Hindlimb muscle (tissue), 1 donor: ENCODE measurements around the gene C8A. TPM values are rescaled to one million over a fixed set of nuclear protein-coding genes. Genes with fewer than 3 reads are reported as not detected.

Source experiments
- DNase-seq: peaks from one replicate; pipeline ENCODE4 v3.0.0-alpha.2; 2013
- polyA plus RNA-seq: library from polyadenylated mRNA; unstranded; fragments of 120-200 nt; gene quantifications from one replicate; pipeline ENCODE4 v1.2.1, GENCODE V29; 2013; ENCODE audit not compliant: insufficient read length

The C8A gene
- polyA plus RNA-seq, 1 donor = not detected

DNA sequence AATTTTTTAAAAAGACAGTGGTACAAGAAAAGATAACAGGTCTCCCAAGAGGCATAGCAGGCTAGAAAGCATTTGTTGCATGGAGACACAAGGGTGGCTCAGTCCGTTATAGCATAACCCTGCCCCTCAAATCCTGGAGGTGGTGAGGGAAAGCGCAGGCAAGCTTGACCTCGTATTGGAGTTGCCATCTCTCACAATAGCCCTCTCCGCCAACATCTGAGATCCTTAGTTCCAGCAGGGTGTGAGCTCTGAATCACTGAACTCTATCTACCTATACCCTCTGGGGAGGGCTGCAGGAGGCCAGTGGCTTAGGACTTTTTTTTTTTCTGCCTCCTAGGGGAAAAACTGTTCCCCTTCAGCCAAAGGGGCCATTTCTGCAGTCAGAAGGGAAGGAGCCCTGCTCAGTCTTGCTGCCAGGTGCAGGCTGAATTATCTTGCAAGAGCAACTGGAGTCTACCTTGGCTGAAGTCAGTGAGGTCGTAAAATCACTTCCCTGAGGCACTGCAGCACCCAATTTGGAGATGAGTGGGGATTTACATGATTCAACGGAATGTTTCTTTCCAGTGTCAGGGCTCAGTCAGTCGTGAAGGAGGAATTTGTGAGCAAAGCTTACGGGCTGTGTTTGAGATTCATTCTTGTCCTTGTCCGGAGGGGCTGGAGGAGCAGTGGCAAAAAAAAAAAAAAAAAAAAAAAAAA, 17.2 kb upstream of the C8A start:
- no peak for DNase-seq

GRCh38 chr1:56838759-56839158, 15.8 kb upstream of the C8A start:
- no peak for DNase-seq

DNA sequence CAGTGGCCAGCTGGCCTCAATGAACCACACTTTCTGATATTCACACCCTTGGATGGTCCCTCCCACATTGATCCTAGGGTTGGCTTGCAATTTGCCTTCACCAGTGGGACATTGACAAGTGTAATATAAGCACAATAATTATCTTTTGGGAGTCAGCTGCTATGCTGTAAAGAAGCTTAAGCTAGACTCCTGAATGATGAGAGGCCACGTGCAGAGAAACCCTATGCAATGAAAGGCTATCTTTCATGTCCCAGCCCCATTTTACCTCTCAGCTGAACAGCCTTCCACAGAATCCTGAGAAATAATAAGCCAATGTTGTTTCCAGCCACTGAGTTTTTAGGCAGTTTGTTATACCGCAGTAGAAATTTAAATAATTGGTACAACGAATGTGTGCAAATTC, 11.1 kb upstream of the C8A start:
- no peak for DNase-seq

GRCh38 chr1:56844545-56845136, 10.0 kb upstream of the C8A start:
- no peak for DNase-seq

- DNase-seq = no peak
Measured at GRCh38 chr1:56845343-56845742, 9.3 kb upstream of the C8A start.

GRCh38 chr1:56849750-56850149, 4.8 kb upstream of the C8A start:
- no peak for DNase-seq

DNA sequence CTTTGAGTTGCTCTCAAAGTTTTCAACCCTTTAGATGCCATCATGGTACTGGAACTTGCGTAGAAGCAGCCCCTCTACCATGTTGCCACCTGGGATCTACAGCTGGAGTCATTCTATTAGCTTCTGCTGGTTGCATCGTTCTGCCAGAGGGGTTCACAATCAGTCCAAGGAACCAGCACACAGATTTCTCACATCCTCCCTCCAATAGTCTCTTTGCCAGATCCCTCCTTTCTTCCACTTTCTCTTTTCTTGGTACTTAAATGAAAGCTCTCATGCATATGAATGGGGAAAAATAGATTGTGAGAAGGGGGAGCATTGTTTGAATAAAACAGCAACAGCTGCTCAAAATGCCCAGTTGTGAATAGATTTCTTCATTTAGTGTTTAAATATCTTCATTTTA, 4.2 kb upstream of the C8A start:
- no peak for DNase-seq

GRCh38 chr1:56850922-56851321, 3.7 kb upstream of the C8A start:
- no peak for DNase-seq

DNA sequence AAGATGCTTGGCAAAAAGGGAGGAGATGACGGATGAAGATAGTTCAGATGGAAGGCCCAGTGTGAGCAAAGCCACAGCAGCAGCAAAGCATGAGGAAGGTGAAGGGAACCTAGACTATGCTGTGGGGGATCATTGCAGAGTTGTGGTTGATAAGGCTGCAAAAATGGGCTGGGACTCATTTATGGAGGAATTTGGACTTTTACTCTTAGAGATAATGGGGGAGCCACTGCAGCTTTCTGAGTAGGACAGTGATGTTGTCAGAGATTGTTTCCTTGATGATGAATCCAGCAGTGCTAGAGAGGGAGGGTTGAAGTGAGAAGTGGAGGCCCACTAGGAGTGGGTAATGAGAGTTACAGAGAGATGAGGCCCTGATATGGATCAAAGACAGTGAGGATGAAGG, 2.1 kb upstream of the C8A start:
- no peak for DNase-seq

GRCh38 chr1:56855190-56855589, 593 bp downstream of the C8A start:
- no peak for DNase-seq

DNA sequence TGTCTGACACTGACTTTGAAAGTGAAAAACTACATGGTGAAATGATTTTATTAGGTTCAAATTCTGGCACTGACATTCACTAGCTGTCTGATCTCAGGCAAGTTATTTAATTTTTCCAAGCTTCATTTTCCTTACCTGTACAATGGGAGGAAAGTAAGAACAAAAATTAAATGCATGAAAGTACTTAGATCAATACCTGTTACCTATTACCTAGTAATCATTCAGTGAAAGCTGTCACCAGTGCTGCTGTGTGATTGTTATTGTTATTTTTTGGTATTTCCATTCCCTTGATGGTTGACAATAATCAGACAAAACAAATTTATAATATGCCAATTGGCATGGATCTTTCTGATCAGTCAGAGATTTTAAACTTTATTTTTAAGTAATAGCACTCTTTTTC, 1.6 kb downstream of the C8A start:
- no peak for DNase-seq

DNA sequence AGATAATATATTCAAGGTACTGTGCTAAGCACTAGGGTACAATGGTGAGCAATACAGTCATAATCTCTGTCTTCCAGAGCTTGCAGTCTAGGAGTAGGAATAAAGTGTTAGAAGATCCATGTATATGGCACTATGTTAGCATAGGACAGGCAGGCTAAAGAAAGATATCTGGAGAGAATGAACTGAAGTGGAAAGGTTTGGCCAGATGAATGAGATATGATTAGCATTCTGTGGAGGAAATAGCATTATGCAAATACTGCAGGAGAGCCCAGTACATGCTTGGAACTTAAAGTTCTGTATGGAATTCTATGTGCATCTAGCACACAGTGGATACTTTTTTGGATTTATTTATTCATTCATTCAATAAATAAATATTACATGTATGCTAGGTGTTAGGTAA, 4.7 kb downstream of the C8A start:
- DNase-seq = no peak

GRCh38 chr1:56863265-56863992, 8.8 kb downstream of the C8A start:
- DNase-seq = no peak

DNA sequence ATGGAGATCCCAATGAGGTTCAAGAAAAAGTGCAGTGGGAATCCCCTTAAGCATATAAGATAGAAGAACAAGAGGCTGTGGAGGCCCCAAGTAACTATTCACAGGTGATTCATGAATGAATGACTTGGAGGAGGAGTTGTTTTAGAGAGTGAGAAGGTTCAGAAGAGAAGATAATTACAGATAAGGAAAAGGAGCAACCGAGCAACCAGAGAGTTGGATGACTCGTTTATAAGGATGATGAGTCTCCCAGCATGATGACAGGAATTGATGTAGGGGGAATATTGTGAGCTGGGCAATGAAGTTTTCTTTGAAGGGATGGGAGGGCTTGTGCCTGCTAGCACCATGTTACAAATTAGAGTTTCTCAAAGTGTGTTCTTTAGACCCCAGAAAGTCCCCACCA, 9.8 kb downstream of the C8A start:
- no peak for DNase-seq

GRCh38 chr1:56866656-56867055, 12.1 kb downstream of the C8A start:
- DNase-seq = no peak

GRCh38 chr1:56867491-56867890, 12.9 kb downstream of the C8A start:
- no peak for DNase-seq

GRCh38 chr1:56868761-56869160, 14.2 kb downstream of the C8A start:
- no peak for DNase-seq

DNA sequence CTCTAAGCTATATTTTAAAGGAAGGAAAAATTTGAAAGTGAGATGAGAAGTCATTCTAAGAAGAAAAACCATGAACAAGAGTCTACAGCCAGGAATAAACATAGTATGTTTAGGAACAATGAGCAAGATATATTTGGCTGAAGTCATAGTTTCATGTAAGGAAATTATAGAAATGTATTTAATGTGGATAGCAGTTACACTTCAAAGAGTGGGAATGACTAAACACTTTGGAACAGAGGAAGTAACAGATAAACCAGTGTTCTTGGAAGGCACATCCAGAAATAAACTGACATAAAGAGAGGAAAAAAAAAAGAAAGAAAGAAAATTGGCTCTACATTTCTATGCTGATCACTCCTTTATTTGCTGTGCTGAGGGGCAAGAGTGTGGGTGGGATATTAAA, 18.0 kb downstream of the C8A start:
- DNase-seq = no peak

DNA sequence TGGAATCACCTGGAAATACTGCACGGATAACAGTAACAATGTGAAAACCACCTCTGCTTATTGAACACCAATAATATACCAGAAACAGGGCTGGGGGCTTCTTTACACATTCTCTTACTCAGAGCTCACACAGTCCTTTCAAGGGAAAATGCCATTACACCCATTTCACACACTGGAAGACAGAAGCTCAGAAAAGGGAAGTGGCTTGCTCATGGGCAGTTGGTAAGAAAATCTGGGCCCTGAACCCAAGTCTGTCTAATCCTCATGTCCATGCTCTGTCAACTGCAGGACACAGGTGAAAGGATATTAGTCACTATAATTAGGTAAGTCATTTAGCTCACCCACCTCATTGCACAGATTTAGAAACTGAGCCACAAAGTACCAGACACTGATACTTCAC, 18.6 kb downstream of the C8A start:
- no peak for DNase-seq

GRCh38 chr1:56874689-56875088, 20.1 kb downstream of the C8A start:
- no peak for DNase-seq

DNA sequence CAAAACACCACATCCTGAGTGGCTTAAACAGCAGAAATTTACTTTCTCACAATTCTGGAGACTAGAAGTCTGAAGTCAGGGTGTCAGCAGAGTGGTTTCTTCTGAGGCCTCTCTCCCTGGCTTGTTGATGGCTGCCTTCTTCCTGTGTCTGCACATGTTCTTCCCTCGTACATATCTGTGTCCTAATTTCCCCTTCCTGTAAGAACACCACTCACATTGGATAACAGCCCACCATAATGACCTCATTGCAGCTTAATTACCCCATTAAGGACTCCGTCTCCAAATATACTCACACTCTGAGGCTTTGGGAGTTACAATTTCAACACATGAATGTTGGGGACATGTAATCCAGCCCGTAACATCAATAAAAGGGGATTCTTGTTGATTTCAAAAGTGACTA, 23.4 kb downstream of the C8A start:
- no peak for DNase-seq

DNA sequence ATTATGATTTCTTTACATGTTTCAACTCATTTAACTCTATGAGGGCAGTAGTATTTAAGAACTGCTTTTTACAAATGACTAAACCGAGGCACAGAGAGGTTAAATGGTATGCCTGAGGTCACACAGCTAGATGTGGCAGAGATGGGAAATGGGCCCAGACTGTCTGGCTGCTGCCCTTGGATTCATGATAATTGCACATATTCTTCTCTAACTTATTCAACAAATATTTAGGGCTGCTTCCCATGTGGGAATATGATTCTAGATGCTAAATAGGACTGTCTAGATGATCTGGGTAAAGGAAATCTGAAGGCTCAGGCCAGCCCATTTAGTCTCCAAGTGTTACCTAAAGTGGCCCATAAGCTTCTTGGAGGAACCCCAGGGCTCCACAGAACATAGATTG, 26.2 kb downstream of the C8A start:
- DNase-seq = no peak

GRCh38 chr1:56881417-56881816, 26.8 kb downstream of the C8A start:
- DNase-seq = no peak

GRCh38 chr1:56890229-56890628, 35.6 kb downstream of the C8A start:
- DNase-seq = no peak
